ENCODE results near the gene SUMO4. TPM values are rescaled to one million over a fixed set of nuclear protein-coding genes. Genes with fewer than 3 reads are reported as not detected.

Gene SUMO4
- total and polyA plus RNA-seq, 11 donors, result 0.26 to 1.5 (median 0.53) TPM; not detected in 2

DNA sequence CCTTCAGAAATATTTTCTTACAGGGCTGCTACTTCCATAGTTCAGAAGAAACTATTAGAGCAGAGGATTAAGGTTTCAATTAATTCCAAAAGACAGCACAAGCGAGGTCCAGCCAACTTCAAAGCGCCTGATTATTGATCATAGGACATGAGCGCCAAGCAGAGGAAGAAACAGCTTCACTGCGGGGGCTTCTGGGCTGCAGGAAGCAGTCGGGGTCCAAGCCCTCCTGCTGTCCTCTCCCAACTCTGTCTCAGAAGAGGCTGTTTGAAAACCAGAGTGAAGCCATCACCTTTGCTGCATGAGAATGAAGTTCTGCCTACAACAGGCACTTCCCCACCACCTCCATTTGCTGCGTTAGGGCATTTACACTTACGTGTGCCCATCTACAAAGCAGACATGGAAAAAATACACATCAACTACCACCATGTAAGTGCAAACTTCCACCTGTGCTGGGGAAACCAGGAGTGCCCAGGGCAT, 23.9 kb downstream of the SUMO4 start:
- intact Hi-C loops (cut with DNase I), result loop anchor here in 3 of 10 donors (5.0 to 10.0 kb wide), 3 partner anchors 109 to 377 kb away; partner anchors contain the start of gene TAB2 (in 1 of the 3)
- no peak for ATAC-seq
- no peak overlapping the region for H3K4me3 ChIP-seq
- H3K27ac ChIP-seq, result peak overlapping the region in 2 of 12 donors; percentile 48 to 63
- peaks cover 0 to 6% (median 0%) of the 10 kb centered on the region in 9 donors for H3K27me3 ChIP-seq
- H3K36me3 ChIP-seq, result no peaks in the 10 kb centered on the region
- no peak for TF ChIP-seq POLR2A (IDR thresholded peaks at IDR 0.05)
- TF ChIP-seq, protein P1, sequence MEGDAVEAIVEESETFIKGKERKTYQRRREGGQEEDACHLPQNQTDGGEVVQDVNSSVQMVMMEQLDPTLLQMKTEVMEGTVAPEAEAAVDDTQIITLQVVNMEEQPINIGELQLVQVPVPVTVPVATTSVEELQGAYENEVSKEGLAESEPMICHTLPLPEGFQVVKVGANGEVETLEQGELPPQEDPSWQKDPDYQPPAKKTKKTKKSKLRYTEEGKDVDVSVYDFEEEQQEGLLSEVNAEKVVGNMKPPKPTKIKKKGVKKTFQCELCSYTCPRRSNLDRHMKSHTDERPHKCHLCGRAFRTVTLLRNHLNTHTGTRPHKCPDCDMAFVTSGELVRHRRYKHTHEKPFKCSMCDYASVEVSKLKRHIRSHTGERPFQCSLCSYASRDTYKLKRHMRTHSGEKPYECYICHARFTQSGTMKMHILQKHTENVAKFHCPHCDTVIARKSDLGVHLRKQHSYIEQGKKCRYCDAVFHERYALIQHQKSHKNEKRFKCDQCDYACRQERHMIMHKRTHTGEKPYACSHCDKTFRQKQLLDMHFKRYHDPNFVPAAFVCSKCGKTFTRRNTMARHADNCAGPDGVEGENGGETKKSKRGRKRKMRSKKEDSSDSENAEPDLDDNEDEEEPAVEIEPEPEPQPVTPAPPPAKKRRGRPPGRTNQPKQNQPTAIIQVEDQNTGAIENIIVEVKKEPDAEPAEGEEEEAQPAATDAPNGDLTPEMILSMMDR (IDR thresholded peaks at IDR 0.05), result no peak
- no peaks in the 10 kb centered on the region for H3K9me3 ChIP-seq
- peaks cover 0 to 10% (median 2%) of the 10 kb centered on the region in 12 donors for H3K4me1 ChIP-seq
- WGBS, 4 donors, result 65 to 72% (median 68%) methylated on average over 7 of the region's 7 CpGs
- DNase-seq, result no peak

DNA sequence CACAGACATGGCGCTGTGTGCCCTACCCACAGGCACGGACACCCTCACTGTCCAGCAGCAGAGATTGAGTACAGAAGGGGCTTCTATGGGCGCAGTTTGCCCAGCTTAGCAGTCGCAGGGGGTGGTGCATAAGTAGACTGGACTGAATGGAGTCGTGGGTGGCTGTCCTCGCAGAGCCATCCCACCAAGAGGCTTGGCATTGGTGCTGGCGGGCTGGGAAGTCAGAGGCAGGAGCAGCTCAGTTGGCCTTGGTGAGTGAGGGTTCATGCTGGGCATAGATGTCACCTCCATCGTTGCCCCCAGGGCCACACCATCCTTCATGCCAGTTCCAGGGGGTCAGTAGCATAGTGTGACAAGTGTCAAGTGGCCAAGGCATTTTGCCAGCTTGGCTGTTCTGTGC, 25.2 kb downstream of the SUMO4 start:
- ATAC-seq (no peak), DNase-seq (no peak)
- TF ChIP-seq, protein P1 (IDR thresholded peaks at IDR 0.05), result no peak
- TF ChIP-seq POLR2A (IDR thresholded peaks at IDR 0.05), result no peak
- H3K9me3 ChIP-seq, result no peaks in the 10 kb centered on the region
- no peak overlapping the region for H3K4me3 ChIP-seq
- intact Hi-C loops (cut with DNase I), result loop anchor here in 2 of 10 donors (10.0 kb wide), 2 partner anchors 110 to 120 kb away; partner anchors contain the start of gene TAB2 (in 1 of the 2)
- no peaks in the 10 kb centered on the region for H3K36me3 ChIP-seq
- H3K4me1 ChIP-seq, result peaks cover 0 to 10% (median 2%) of the 10 kb centered on the region in 12 donors
- 82 to 95% (median 85%) methylated on average over 5 to 8 of the region's 8 CpGs; no CpG with 5 or more reads in 1 of the 4 donors for WGBS, 4 donors
- peaks cover 0 to 12% (median 0%) of the 10 kb centered on the region in 9 donors for H3K27me3 ChIP-seq
- H3K27ac ChIP-seq, result no peak overlapping the region

DNA sequence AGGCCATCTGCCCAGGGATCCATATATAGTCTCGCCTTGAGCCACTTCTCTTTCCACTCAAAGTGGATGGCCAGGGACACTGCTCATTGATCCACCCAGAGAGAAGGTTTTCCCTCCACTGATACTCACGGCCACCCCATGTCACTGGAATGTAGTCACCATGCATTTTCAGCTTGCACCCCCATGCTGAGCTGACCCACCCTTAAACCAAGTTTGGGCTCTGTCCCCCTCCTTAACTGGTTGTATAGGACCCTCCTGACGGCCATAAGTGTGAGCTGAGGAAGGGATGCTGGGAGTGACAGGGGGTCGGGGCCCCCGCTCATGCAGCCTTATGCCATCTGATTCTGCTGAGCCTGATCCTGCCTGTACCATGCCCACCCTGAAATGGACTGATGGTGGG, 25.7 kb downstream of the SUMO4 start:
- no peak overlapping the region for H3K4me3 ChIP-seq
- peaks cover 0 to 10% (median 2%) of the 10 kb centered on the region in 12 donors for H3K4me1 ChIP-seq
- intact Hi-C loops (cut with DNase I), result loop anchor here in 2 of 10 donors (10.0 kb wide), 2 partner anchors 111 to 121 kb away; partner anchors contain the start of gene TAB2 (in 1 of the 2)
- no peak for ATAC-seq
- H3K27me3 ChIP-seq, result peaks cover 0 to 12% (median 0%) of the 10 kb centered on the region in 9 donors
- H3K27ac ChIP-seq, result no peak overlapping the region
- 92 to 94% (median 94%) methylated on average over 5 of the region's 5 CpGs for WGBS, 4 donors
- H3K9me3 ChIP-seq, result no peaks in the 10 kb centered on the region
- TF ChIP-seq, protein P1 (IDR thresholded peaks at IDR 0.05), result no peak
- no peak for TF ChIP-seq POLR2A (IDR thresholded peaks at IDR 0.05)
- no peak for DNase-seq
- no peaks in the 10 kb centered on the region for H3K36me3 ChIP-seq

DNA sequence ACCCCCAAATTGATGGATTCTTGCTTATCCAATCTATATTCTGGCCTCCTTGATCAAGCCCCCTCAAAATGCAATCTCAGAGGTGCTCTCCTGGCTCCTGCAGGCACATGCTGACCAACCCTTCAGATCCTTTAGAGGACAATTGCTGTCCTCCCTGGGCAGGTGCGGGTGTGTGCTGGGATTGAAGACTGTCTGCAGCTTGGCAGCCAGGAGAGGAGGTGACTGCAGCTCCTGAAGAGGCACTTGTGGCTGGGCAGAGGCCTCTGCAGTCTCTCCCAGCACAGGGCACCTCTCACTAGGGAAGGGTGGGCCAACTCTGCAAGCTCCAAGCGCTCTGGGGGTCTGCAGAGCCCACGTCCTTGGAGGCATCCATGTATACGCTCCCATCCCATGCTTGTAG, 28.5 kb downstream of the SUMO4 start:
- H3K27me3 ChIP-seq, result peaks cover 0 to 12% (median 0%) of the 10 kb centered on the region in 9 donors
- no peak overlapping the region for H3K4me3 ChIP-seq
- no peaks in the 10 kb centered on the region for H3K36me3 ChIP-seq
- no peaks in the 10 kb centered on the region for H3K9me3 ChIP-seq
- H3K27ac ChIP-seq, result no peak overlapping the region
- TF ChIP-seq, protein P1 (IDR thresholded peaks at IDR 0.05), result no peak
- TF ChIP-seq POLR2A (IDR thresholded peaks at IDR 0.05), result no peak
- H3K4me1 ChIP-seq, result peaks cover 0 to 13% (median 4%) of the 10 kb centered on the region in 12 donors
- ATAC-seq (no peak), DNase-seq (no peak)
- WGBS, 4 donors, result 90 to 97% (median 94%) methylated on average over 1 to 4 of the region's 4 CpGs
- intact Hi-C loops (cut with DNase I), result loop anchor here in 2 of 10 donors (10.0 kb wide), 2 partner anchors 114 to 124 kb away; partner anchors contain the start of gene TAB2 (in 1 of the 2)
